C4-2B (cell line): ENCODE data around the gene PMM1.
A peak's percentile ranks its signal among the peaks of the same experiment; 100 is the strongest.

Experiments
- H3K27ac ChIP-seq: fragments of 450-650 bp; 2 replicates; pipeline ENCODE4 v1.5.1; 2017
- CTCF ChIP-seq: fragments of 450-650 bp; conservative IDR thresholded peaks from 2 replicates; pipeline ENCODE4 v1.5.1; 2017; ENCODE audit warnings: mild to moderate bottlenecking
- ZFX ChIP-seq: fragments of 450-650 bp; IDR thresholded peaks from 2 replicates; pipeline ENCODE4 v1.6.1; 2017

Gene PMM1

GRCh38 chr22:41534219-41534618 is 55.4 kb downstream of the PMM1 start:
- no peak for TF ChIP-seq ZFX
- TF ChIP-seq CTCF, result no peak
- H3K27ac ChIP-seq, result no peak overlapping the region

DNA sequence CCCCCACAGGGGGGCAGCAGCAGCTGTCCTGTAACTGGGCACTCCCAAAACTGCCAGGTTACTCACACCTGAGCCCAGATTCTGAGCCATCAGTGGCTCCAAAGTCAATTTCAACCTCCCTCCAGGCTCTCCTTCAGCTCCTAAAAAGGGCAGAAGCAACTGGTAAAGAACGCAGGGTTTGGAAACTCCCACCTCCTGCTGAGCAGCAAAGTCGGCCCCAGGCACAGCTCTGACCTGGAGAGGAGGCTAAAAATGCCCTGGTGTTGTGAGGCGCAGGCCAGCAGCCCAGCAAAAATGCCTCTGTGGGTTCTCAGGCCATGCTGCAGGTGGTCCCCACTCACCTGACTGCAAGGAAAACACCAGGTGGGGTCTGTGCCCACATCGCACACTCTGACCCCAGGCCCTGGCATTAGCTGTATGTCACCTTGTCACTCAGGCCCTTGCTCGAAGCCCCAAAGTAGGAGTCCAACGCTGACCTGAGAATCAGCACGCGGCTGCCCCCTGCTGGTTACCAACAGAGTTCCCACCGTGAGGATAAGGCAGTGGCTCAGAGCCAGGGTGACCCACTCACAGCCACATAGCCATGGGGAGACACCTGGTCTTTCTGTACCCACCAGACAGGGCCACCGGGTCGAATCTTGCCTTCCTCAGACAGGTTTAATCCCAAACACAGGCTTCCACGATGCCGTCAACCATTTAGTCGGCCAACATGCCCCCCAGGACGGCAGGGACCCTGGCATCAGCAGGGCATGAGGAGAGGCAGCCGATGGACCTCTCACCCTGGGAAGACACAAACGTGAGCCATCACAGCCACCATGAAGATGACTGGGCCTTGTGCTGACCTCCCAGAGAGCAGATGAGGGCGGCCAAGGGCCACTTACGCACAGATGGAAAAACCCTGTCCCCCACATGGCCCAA is 56.5 kb downstream of the PMM1 start:
- no peak overlapping the region for H3K27ac ChIP-seq
- TF ChIP-seq CTCF (peak; percentile 95), ZFX (no peak)

DNA sequence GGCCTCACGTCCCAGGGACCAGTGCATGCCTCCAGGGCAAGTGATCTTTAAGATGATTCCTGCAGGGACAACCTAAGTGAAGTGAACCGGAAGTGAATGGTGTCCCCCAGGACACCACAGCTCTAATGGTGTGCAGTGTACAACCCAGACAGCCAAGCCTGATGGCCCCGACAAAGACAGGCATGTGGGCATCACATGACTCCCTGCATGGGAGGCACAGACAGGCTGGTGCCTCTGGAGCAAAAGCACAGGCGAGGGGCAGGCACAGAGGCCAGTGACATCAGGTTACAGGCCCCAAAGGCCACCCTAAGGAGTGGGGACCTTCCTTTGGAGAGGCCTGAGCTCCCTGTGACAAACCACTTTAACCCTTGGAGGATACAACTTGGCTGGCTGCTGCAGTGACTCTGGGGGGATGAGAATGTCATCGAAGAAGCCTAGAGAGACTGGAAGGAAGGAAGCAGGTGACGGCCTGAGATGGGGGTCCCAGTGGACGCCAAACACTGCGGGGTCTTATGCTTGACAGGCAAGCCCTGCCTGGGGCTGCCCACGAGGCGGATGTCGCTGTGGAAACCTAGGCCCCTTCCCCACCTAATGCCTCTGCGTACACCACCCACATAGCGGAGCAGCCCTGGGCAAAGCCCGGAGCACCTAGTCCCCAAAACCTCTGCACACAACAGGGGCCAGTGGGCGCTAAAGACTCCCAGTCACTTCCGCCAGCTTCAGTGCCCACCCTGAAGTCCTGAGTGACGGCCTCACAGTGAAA is 57.7 kb downstream of the PMM1 start:
- TF ChIP-seq ZFX (no peak), CTCF (no peak)
- H3K27ac ChIP-seq, result no peak overlapping the region

DNA sequence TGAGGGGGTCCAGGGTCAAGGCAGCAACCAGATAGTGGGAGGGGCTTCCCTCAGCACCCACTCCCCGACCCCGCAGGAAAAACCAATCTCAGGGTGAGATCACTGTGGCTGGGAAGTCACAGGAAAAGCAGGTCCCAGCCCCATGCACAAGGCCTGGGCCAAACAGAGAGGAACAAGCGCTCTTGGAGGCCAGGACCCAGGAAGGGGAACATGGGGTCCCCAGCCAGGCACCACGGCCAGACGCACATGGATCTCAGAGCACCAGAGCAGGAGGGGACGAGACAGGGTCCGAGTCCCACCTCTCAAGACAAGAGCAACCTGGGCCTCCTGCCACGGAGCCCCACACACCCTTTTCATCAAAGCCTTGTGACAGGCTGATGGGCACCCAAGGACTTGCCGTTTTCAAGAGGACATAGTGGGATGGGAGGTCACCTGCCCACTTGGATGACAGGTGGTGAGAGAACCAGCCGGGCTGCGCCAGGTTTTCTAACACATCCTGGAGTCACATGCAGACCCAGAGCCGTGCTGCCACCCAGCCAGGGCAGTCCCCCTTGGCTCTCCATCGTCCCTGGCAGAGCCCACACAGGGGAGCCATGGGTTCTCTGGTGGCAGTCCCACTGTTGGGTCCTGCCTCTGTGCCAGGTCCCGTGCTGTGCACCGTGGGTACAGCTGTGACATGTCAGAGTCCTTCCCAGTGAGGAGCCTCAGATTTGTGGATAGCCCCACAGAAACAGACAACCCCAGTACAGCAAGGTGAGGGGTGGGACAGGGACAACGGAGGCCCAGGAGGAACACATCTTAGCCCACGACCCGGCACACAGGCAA is 58.5 kb downstream of the PMM1 start:
- no peak overlapping the region for H3K27ac ChIP-seq
- no peak for TF ChIP-seq CTCF
- no peak for TF ChIP-seq ZFX

GRCh38 chr22:41528938-41529561 is 60.6 kb downstream of the PMM1 start:
- TF ChIP-seq ZFX (peak; percentile 13; the same call in 1 of the 2 replicates), CTCF (no peak)
- no peak overlapping the region for H3K27ac ChIP-seq

DNA sequence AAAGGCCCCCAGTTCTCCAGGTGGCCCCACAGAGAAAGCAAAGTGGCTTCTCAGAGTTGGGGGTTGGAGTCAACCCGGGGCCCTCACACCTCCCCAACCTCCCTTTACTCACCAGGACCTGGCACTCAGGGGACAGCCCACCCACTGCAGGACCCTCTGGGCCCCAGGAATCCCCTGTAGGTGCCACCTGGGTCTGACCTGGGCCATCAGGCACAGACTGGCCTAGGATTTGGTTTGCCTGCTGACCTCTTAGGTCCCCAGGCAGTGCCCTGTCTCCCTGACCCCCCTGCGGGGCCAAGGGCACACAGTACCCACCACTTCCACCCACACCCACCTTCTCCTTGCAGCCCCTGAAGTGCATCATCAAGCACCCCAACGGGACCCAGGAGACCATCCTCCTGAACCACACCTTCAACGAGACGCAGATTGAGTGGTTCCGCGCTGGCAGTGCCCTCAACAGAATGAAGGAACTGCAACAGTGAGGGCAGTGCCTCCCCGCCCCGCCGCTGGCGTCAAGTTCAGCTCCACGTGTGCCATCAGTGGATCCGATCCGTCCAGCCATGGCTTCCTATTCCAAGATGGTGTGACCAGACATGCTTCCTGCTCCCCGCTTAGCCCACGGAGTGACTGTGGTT is 61.4 kb downstream of the PMM1 start:
- no peak for TF ChIP-seq ZFX
- no peak for TF ChIP-seq CTCF
- no peak overlapping the region for H3K27ac ChIP-seq
